ENCODE data around the gene SLC35F3.
"Not testable (repeated sequence)": the region's sequence is repeated elsewhere in the genome, so short reads cannot be mapped to it uniquely, and the experiment has no call there.

SLC35F3 gene

GRCh38 chr1:233904633-233905415 lies at the start of gene SLC35F3:
TSS of gene SLC35F3 (plus strand) at chr1:233904676.
- DNase-seq (ENCODE audit: low read depth, low spot score): peak; percentile 16
- no peak within 1 kb of the TSS for H3K27ac ChIP-seq

GRCh38 chr1:233859446-233859845 lies 45.0 kb upstream of the SLC35F3 start:
- H3K27ac ChIP-seq: no peak overlapping the region

GRCh38 chr1:233863901-233864545 lies 40.5 kb upstream of the SLC35F3 start:
- DNase-seq (ENCODE audit: low read depth, low spot score): no peak
- no peak overlapping the region for H3K27ac ChIP-seq

More at GRCh38 chr1:233859446-233859845, 45.0 kb upstream of the SLC35F3 start:
- no peak for DNase-seq (ENCODE audit: low read depth, low spot score)

- no peak overlapping the region for H3K27ac ChIP-seq
- no peak for DNase-seq (ENCODE audit: low read depth, low spot score)
Measured at GRCh38 chr1:233864578-233864977, 39.9 kb upstream of the SLC35F3 start.

- H3K27ac ChIP-seq: no peak overlapping the region
- no peak for DNase-seq (ENCODE audit: low read depth, low spot score)
Measured at GRCh38 chr1:233865216-233865615, 39.3 kb upstream of the SLC35F3 start.

- no peak for DNase-seq (ENCODE audit: low read depth, low spot score)
- H3K27ac ChIP-seq: no peak overlapping the region
Measured at GRCh38 chr1:233865902-233866301, 38.6 kb upstream of the SLC35F3 start.

- no peak overlapping the region for H3K27ac ChIP-seq
- no peak for DNase-seq (ENCODE audit: low read depth, low spot score)
Measured at GRCh38 chr1:233867028-233867427, 37.4 kb upstream of the SLC35F3 start.

GRCh38 chr1:233868461-233868860 lies 36.0 kb upstream of the SLC35F3 start:
- H3K27ac ChIP-seq: no peak overlapping the region
- no peak for DNase-seq (ENCODE audit: low read depth, low spot score)

- DNase-seq (ENCODE audit: low read depth, low spot score): no peak
- H3K27ac ChIP-seq: no peak overlapping the region
Measured at GRCh38 chr1:233869680-233870079, 34.8 kb upstream of the SLC35F3 start.

GRCh38 chr1:233873666-233874065 lies 30.8 kb upstream of the SLC35F3 start:
- no peak overlapping the region for H3K27ac ChIP-seq
- no peak for DNase-seq (ENCODE audit: low read depth, low spot score)

- H3K27ac ChIP-seq: no peak overlapping the region
- DNase-seq (ENCODE audit: low read depth, low spot score): no peak
Measured at GRCh38 chr1:233879841-233880240, 24.6 kb upstream of the SLC35F3 start.

- no peak overlapping the region for H3K27ac ChIP-seq
- DNase-seq (ENCODE audit: low read depth, low spot score): no peak
Measured at GRCh38 chr1:233883671-233884070, 20.8 kb upstream of the SLC35F3 start.

- no peak for DNase-seq (ENCODE audit: low read depth, low spot score)
- H3K27ac ChIP-seq: no peak overlapping the region
Measured at GRCh38 chr1:233884461-233885151, 19.9 kb upstream of the SLC35F3 start.

GRCh38 chr1:233885196-233885920 lies 19.1 kb upstream of the SLC35F3 start:
- H3K27ac ChIP-seq: no peak overlapping the region
- no peak for DNase-seq (ENCODE audit: low read depth, low spot score)

- not testable (repeated sequence) for H3K27ac ChIP-seq; DNase-seq (ENCODE audit: low read depth, low spot score)
Measured at GRCh38 chr1:233891151-233891550, 13.3 kb upstream of the SLC35F3 start.

- no peak for DNase-seq (ENCODE audit: low read depth, low spot score)
- H3K27ac ChIP-seq: no peak overlapping the region
Measured at GRCh38 chr1:233897325-233898162, 6.9 kb upstream of the SLC35F3 start.

- DNase-seq (ENCODE audit: low read depth, low spot score): no peak
- H3K27ac ChIP-seq: no peak overlapping the region
Measured at GRCh38 chr1:233901495-233901894, 3.0 kb upstream of the SLC35F3 start.

- no peak overlapping the region for H3K27ac ChIP-seq
- no peak for DNase-seq (ENCODE audit: low read depth, low spot score)
Measured at GRCh38 chr1:233905416-233906051, 1.1 kb downstream of the SLC35F3 start.

- no peak for DNase-seq (ENCODE audit: low read depth, low spot score)
- H3K27ac ChIP-seq: no peak overlapping the region
Measured at GRCh38 chr1:233907151-233907550, 2.7 kb downstream of the SLC35F3 start.

All from epithelial cell of prostate (primary cell).